ENCODE results near the gene GALC.

GRCh38 chr14:87996291-87996592 is 3.3 kb upstream of the GALC start:
- TF ChIP-seq CBX8 (IDR thresholded peaks at IDR 0.05; ENCODE audit: borderline replicate concordance, extremely low read depth, low read depth, low read length, poor library complexity, severe bottlenecking), result no peak
- TF ChIP-seq MEF2D (tag; conservative IDR thresholded peaks at IDR 0.05; ENCODE audit: low read depth), result no peak
- no peak for TF ChIP-seq POLR2AphosphoS5 (IDR thresholded peaks at IDR 0.05; ENCODE audit: control insufficient read depth, insufficient read depth, low read depth, low read length)
- no peak for TF ChIP-seq MYC (IDR thresholded peaks at IDR 0.05; ENCODE audit: low read depth, low read length)
- TF ChIP-seq MYC (CRISPR knock-in tag; IDR thresholded peaks at IDR 0.05; ENCODE audit: borderline replicate concordance, low read depth), result no peak
- no peak for TF ChIP-seq KAT7 (CRISPR knock-in tag; IDR thresholded peaks at IDR 0.05; ENCODE audit: borderline replicate concordance)
- TF ChIP-seq TEAD4 (IDR thresholded peaks at IDR 0.05; ENCODE audit: low read length), result no peak
- TF ChIP-seq TEAD4 (CRISPR knock-in tag; IDR thresholded peaks at IDR 0.05; ENCODE audit: borderline replicate concordance), result no peak
